ENCODE data around the gene MAPKAP1.

DNA sequence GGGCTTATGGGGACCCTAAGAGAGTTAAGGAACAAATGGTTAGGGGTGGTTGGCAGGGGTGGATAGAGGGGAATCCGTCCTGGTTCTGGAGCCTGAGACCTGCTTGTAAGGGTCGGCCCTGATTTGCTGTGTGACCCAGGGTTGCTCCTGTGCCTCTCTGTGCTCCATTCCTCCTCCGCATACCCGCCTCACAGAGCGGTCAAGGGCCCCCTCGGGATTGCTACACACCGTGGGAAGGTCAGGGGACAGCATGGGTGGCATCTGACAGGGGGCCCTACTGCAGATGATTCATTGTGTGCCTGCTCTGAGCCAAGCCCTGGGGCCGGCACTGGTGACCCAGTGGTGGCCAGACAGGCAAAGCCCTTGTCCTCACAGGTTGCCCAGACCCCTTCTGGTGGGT, 283.0 kb downstream of the MAPKAP1 start:
- TF ChIP-seq, protein P1, sequence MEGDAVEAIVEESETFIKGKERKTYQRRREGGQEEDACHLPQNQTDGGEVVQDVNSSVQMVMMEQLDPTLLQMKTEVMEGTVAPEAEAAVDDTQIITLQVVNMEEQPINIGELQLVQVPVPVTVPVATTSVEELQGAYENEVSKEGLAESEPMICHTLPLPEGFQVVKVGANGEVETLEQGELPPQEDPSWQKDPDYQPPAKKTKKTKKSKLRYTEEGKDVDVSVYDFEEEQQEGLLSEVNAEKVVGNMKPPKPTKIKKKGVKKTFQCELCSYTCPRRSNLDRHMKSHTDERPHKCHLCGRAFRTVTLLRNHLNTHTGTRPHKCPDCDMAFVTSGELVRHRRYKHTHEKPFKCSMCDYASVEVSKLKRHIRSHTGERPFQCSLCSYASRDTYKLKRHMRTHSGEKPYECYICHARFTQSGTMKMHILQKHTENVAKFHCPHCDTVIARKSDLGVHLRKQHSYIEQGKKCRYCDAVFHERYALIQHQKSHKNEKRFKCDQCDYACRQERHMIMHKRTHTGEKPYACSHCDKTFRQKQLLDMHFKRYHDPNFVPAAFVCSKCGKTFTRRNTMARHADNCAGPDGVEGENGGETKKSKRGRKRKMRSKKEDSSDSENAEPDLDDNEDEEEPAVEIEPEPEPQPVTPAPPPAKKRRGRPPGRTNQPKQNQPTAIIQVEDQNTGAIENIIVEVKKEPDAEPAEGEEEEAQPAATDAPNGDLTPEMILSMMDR (IDR thresholded peaks at IDR 0.05; ENCODE audit: poor library complexity, severe bottlenecking), result no peak
- TF ChIP-seq RAD21 (conservative IDR thresholded peaks at IDR 0.05), result no peak
- TF ChIP-seq, protein P2, sequence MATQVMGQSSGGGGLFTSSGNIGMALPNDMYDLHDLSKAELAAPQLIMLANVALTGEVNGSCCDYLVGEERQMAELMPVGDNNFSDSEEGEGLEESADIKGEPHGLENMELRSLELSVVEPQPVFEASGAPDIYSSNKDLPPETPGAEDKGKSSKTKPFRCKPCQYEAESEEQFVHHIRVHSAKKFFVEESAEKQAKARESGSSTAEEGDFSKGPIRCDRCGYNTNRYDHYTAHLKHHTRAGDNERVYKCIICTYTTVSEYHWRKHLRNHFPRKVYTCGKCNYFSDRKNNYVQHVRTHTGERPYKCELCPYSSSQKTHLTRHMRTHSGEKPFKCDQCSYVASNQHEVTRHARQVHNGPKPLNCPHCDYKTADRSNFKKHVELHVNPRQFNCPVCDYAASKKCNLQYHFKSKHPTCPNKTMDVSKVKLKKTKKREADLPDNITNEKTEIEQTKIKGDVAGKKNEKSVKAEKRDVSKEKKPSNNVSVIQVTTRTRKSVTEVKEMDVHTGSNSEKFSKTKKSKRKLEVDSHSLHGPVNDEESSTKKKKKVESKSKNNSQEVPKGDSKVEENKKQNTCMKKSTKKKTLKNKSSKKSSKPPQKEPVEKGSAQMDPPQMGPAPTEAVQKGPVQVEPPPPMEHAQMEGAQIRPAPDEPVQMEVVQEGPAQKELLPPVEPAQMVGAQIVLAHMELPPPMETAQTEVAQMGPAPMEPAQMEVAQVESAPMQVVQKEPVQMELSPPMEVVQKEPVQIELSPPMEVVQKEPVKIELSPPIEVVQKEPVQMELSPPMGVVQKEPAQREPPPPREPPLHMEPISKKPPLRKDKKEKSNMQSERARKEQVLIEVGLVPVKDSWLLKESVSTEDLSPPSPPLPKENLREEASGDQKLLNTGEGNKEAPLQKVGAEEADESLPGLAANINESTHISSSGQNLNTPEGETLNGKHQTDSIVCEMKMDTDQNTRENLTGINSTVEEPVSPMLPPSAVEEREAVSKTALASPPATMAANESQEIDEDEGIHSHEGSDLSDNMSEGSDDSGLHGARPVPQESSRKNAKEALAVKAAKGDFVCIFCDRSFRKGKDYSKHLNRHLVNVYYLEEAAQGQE (IDR thresholded peaks at IDR 0.05; ENCODE audit: borderline replicate concordance), result no peak
- no peak for TF ChIP-seq EP300 (conservative IDR thresholded peaks at IDR 0.05; ENCODE audit: poor library complexity, severe bottlenecking)
- no peak for TF ChIP-seq TAF1 (IDR thresholded peaks at IDR 0.05; ENCODE audit: low read depth)
